Camera-type eye (tissue), 1 donor: Measurements from ENCODE around the gene ZNF429. TPM values are rescaled to one million over a fixed set of nuclear protein-coding genes. Genes with fewer than 3 reads are reported as not detected.

Experiments
- total RNA-seq: library from RNA; depleted of rRNA; stranded (reverse); fragments of >200 nt; gene quantifications from one replicate; pipeline ENCODE4 v1.2.3, GENCODE V29; 2014

The ZNF429 gene
- total RNA-seq = 30.5 TPM

GRCh38 chr19:21505459-21506451 lies at the start of gene ZNF429:
Gene ZNF429, plus strand, starts transcription at chr19:21505602. Its CDS starts 170 bp downstream, at chr19:21505772.

Other genes starting within 250 kb of the ZNF429 start
- 40.8 TPM for gene ZNF708, start 176.2 kb upstream of the ZNF429 start, total RNA-seq
- 35.1 TPM for gene ZNF738, start 146.6 kb upstream of the ZNF429 start, total RNA-seq
- gene ZNF493, start 108.5 kb upstream of the ZNF429 start, total RNA-seq = 83.8 TPM